ENCODE data around the gene MRRF.

MRRF gene

GRCh38 chr9:122261469-122261881, 3.2 kb upstream of the MRRF start:
- DNase-seq (ENCODE audit: extremely low spot score), result no peak
- ChIA-PET CTCF (no interaction called here), POLR2A (no interaction called here)
- TF ChIP-seq SUZ12 (IDR thresholded peaks at IDR 0.05) (no peak), FOXM1 (IDR thresholded peaks at IDR 0.05; ENCODE audit: borderline replicate concordance) (no peak), FOXK2 (IDR thresholded peaks at IDR 0.05) (no peak), LEF1 (IDR thresholded peaks at IDR 0.05; ENCODE audit: borderline replicate concordance) (no peak), FOXA1 (IDR thresholded peaks at IDR 0.05) (no peak), L3MBTL2 (conservative IDR thresholded peaks at IDR 0.05) (no peak), NFRKB (IDR thresholded peaks at IDR 0.05) (no peak), TARDBP (IDR thresholded peaks at IDR 0.05) (no peak), SP1 (IDR thresholded peaks at IDR 0.05) (no peak), BHLHE40 (IDR thresholded peaks at IDR 0.05; ENCODE audit: borderline replicate concordance) (no peak), HDGF (IDR thresholded peaks at IDR 0.05; ENCODE audit: borderline replicate concordance) (no peak), ELF4 (IDR thresholded peaks at IDR 0.05) (no peak)

DNA sequence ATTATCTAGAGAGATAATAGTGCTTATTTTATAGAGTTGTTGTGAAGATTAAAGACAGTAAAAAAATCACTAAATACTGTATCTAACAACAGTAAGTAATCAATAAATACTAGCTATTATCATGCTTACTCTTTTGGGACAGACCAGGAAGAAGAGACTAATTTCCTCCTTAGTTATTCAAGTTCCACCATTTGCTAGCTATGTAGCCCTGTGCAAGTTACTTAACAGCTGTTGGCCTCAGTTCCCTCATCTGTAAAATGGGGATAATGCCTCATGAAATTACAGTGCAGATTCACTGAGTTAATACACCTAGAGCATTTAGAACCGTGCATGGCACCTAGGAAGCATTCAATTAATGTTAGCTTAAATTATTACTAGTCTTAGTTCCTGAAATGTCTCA, 2.6 kb upstream of the MRRF start:
- ChIA-PET CTCF (no interaction called here), POLR2A (no interaction called here)
- DNase-seq (ENCODE audit: extremely low spot score), result no peak
- TF ChIP-seq LEF1 (IDR thresholded peaks at IDR 0.05; ENCODE audit: borderline replicate concordance) (no peak), SUZ12 (IDR thresholded peaks at IDR 0.05) (no peak), BHLHE40 (IDR thresholded peaks at IDR 0.05; ENCODE audit: borderline replicate concordance) (no peak), ZNF384 (IDR thresholded peaks at IDR 0.05) (no peak), FOXM1 (IDR thresholded peaks at IDR 0.05; ENCODE audit: borderline replicate concordance) (no peak), SP1 (IDR thresholded peaks at IDR 0.05) (no peak), ELF4 (IDR thresholded peaks at IDR 0.05) (no peak), HDGF (IDR thresholded peaks at IDR 0.05; ENCODE audit: borderline replicate concordance) (no peak), ARNT (IDR thresholded peaks at IDR 0.05) (no peak)

- DNase-seq (ENCODE audit: extremely low spot score), result no peak
- ChIA-PET POLR2A (interaction anchor here (1.1 to 1.5 kb wide), 5 partner anchors 9 to 50 kb away, joined by 3 to 5 read pairs (median 4); no protein-coding TSS in a partner anchor), CTCF (no interaction called here)
- TF ChIP-seq LEF1 (IDR thresholded peaks at IDR 0.05; ENCODE audit: borderline replicate concordance), result no peak
- TF ChIP-seq L3MBTL2 (conservative IDR thresholded peaks at IDR 0.05), result no peak
- no peak for TF ChIP-seq BHLHE40 (IDR thresholded peaks at IDR 0.05; ENCODE audit: borderline replicate concordance)
- TF ChIP-seq HDGF (IDR thresholded peaks at IDR 0.05; ENCODE audit: borderline replicate concordance), result no peak
- TF ChIP-seq NFRKB (IDR thresholded peaks at IDR 0.05), result no peak
- TF ChIP-seq FOXM1 (IDR thresholded peaks at IDR 0.05; ENCODE audit: borderline replicate concordance), result no peak
- TF ChIP-seq, protein P1, sequence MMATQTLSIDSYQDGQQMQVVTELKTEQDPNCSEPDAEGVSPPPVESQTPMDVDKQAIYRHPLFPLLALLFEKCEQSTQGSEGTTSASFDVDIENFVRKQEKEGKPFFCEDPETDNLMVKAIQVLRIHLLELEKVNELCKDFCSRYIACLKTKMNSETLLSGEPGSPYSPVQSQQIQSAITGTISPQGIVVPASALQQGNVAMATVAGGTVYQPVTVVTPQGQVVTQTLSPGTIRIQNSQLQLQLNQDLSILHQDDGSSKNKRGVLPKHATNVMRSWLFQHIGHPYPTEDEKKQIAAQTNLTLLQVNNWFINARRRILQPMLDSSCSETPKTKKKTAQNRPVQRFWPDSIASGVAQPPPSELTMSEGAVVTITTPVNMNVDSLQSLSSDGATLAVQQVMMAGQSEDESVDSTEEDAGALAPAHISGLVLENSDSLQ (IDR thresholded peaks at IDR 0.05), result no peak
- TF ChIP-seq ARNT (IDR thresholded peaks at IDR 0.05), result no peak
- TF ChIP-seq FOXK2 (IDR thresholded peaks at IDR 0.05), result no peak
Measured at GRCh38 chr9:122263699-122264349, 858 bp upstream of the MRRF start.

DNA sequence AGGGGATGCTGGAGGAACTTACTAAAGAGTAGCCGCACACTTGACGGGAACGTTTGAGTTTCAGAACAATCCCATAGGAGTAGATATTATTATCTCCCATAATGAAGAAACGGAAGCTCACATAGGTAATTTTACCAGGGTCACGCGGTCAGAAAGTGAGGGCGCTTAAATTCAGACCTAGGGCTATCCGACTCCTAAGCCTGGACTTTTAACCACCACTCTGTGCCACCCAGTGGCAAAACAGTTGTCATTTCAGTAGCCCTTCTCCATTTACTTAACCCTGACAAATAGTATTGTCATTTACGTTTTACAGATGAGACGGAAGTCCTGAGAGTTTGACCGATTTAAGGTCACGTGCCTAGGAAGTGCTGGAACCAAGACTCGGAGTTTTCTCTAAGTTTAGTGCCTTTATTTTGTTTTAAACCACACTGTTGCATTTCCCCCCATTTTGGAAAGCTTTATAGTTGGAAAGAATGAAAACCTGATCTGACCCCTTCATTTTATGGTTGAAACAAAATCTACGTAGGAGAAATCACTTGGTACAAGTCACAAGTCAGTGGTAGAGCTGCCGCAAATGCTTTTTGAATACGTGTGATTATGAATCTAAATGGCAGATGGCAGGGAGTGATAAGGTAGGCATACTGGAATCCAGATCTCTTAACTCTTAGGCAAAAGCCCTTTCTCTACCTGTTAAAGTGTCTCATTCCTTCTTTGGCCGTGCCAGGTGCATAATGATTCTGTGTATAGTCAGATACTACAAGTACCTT, 650 bp downstream of the MRRF start:
- peak; percentile 14 for DNase-seq (ENCODE audit: extremely low spot score)
- no peak for TF ChIP-seq LEF1 (IDR thresholded peaks at IDR 0.05; ENCODE audit: borderline replicate concordance)
- CTCF ChIA-PET, result interaction anchor here (1.2 kb wide), 1 partner anchor 140 kb away, joined by 5 read pairs; no protein-coding TSS in a partner anchor
- POLR2A ChIA-PET, result interaction anchor here (0.6 to 1.5 kb wide), 11 partner anchors 8 to 509 kb away, joined by 3 to 5 read pairs (median 3); no protein-coding TSS in a partner anchor

GRCh38 chr9:122268041-122268814, 3.5 kb downstream of the MRRF start:
- ChIA-PET CTCF (no interaction called here), POLR2A (no interaction called here)
- TF ChIP-seq ELF4 (IDR thresholded peaks at IDR 0.05), result no peak
- TF ChIP-seq FOXM1 (IDR thresholded peaks at IDR 0.05; ENCODE audit: borderline replicate concordance), result no peak
- TF ChIP-seq FOXK2 (IDR thresholded peaks at IDR 0.05), result no peak
- TF ChIP-seq ZNF384 (IDR thresholded peaks at IDR 0.05), result no peak
- no peak for TF ChIP-seq L3MBTL2 (conservative IDR thresholded peaks at IDR 0.05)
- no peak for TF ChIP-seq HDGF (IDR thresholded peaks at IDR 0.05; ENCODE audit: borderline replicate concordance)
- TF ChIP-seq, protein P1 (IDR thresholded peaks at IDR 0.05), result no peak
- no peak for DNase-seq (ENCODE audit: extremely low spot score)

DNA sequence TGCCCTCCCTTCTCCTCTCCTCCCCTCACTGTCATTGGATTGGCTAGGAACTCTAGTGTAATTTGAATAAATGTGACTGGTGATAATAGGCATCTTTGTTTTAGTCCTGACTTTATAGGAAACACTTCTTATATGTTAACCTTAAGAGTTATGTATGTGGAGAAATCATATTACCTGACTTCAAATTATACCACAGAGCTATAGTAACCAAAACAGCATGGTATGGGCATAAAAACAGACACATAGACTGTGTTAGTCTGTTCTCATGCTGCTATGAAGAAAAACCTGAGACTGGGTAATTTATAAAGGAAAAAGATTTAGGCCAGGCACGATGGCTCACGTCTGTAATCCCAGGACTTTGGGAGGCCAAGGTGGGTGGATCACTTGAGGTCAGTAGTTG, 9.4 kb downstream of the MRRF start:
- no peak for TF ChIP-seq FOXK2 (IDR thresholded peaks at IDR 0.05)
- TF ChIP-seq ELF4 (IDR thresholded peaks at IDR 0.05), result no peak
- TF ChIP-seq L3MBTL2 (conservative IDR thresholded peaks at IDR 0.05), result no peak
- no peak for TF ChIP-seq SP1 (IDR thresholded peaks at IDR 0.05)
- TF ChIP-seq ARNT (IDR thresholded peaks at IDR 0.05), result no peak
- no peak for TF ChIP-seq ZNF384 (IDR thresholded peaks at IDR 0.05)
- no peak for TF ChIP-seq NFRKB (IDR thresholded peaks at IDR 0.05)
- ChIA-PET CTCF (no interaction called here), POLR2A (no interaction called here)
- DNase-seq (ENCODE audit: extremely low spot score), result no peak

- TF ChIP-seq ELF4 (IDR thresholded peaks at IDR 0.05) (no peak), FOXM1 (IDR thresholded peaks at IDR 0.05; ENCODE audit: borderline replicate concordance) (no peak), BHLHE40 (IDR thresholded peaks at IDR 0.05; ENCODE audit: borderline replicate concordance) (no peak), SP1 (IDR thresholded peaks at IDR 0.05) (no peak), SUZ12 (IDR thresholded peaks at IDR 0.05) (no peak), ARNT (IDR thresholded peaks at IDR 0.05) (no peak), FOXK2 (IDR thresholded peaks at IDR 0.05) (no peak)
- ChIA-PET CTCF (no interaction called here), POLR2A (no interaction called here)
- DNase-seq (ENCODE audit: extremely low spot score), result no peak
Measured at GRCh38 chr9:122276096-122276495, 11.4 kb downstream of the MRRF start.
